Limb (tissue), 2 donors: ENCODE results near the gene P2RY13.
A peak's percentile ranks its signal among the peaks of the same experiment; 100 is the strongest.

ENCODE experiments used
- DNase-seq, 2 donors: peaks; one replicate each; pipeline ENCODE4 v3.0.0-alpha.2; 2016; ENCODE audit errors: extremely low spot score in 2 of 2

P2RY13 gene

GRCh38 chr3:151320131-151320530 is 9.2 kb downstream of the P2RY13 start:
- no peak for DNase-seq

- DNase-seq = no peak
Observed at GRCh38 chr3:151319628-151320027, 9.7 kb downstream of the P2RY13 start.

GRCh38 chr3:151318991-151319390 is 10.4 kb downstream of the P2RY13 start:
- DNase-seq = no peak

- DNase-seq = no peak
Observed at GRCh38 chr3:151318313-151318712, 11.0 kb downstream of the P2RY13 start.

- DNase-seq = no peak
Observed at GRCh38 chr3:151316267-151316991, 12.9 kb downstream of the P2RY13 start, which contains the start of gene GPR87. GPR87 (minus strand) TSS chr3:151316820; CDS start chr3:151300100, 16,720 bp downstream.

- DNase-seq = no peak
Observed at GRCh38 chr3:151315846-151316245, 13.5 kb downstream of the P2RY13 start.

GRCh38 chr3:151315136-151315535 is 14.2 kb downstream of the P2RY13 start:
- DNase-seq = no peak

GRCh38 chr3:151314593-151314992 is 14.8 kb downstream of the P2RY13 start:
- no peak for DNase-seq

GRCh38 chr3:151314137-151314536 is 15.2 kb downstream of the P2RY13 start:
- DNase-seq = no peak

GRCh38 chr3:151312972-151313371 is 16.4 kb downstream of the P2RY13 start:
- DNase-seq = no peak

GRCh38 chr3:151309566-151309965 is 19.8 kb downstream of the P2RY13 start:
- no peak for DNase-seq

GRCh38 chr3:151307583-151308488 is 21.5 kb downstream of the P2RY13 start:
- no peak for DNase-seq

- DNase-seq = no peak
Observed at GRCh38 chr3:151307131-151307530, 22.2 kb downstream of the P2RY13 start.

- DNase-seq = no peak
Observed at GRCh38 chr3:151306168-151306810, 23.1 kb downstream of the P2RY13 start.

- peak in 1 of 2 donors; percentile 22 for DNase-seq
Observed at GRCh38 chr3:151305775-151306151, 23.6 kb downstream of the P2RY13 start.

GRCh38 chr3:151305060-151305774 is 24.1 kb downstream of the P2RY13 start:
- DNase-seq = peak in 1 of 2 donors; percentile 40

GRCh38 chr3:151303751-151304150 is 25.6 kb downstream of the P2RY13 start:
- no peak for DNase-seq

- no peak for DNase-seq
Observed at GRCh38 chr3:151301787-151302186, 27.6 kb downstream of the P2RY13 start.

GRCh38 chr3:151300539-151300938 is 28.8 kb downstream of the P2RY13 start:
- no peak for DNase-seq

- DNase-seq = no peak
Observed at GRCh38 chr3:151299006-151299405, 30.3 kb downstream of the P2RY13 start.

GRCh38 chr3:151297429-151297828 is 31.9 kb downstream of the P2RY13 start:
- no peak for DNase-seq
